ENCODE measurements around the gene TAS2R31. TPM values are rescaled to one million over a fixed set of nuclear protein-coding genes. Genes with fewer than 3 reads are reported as not detected.
"Not testable (repeated sequence)": the region's sequence is repeated elsewhere in the genome, so short reads cannot be mapped to it uniquely, and the experiment has no call there.

Gene TAS2R31, protein sequence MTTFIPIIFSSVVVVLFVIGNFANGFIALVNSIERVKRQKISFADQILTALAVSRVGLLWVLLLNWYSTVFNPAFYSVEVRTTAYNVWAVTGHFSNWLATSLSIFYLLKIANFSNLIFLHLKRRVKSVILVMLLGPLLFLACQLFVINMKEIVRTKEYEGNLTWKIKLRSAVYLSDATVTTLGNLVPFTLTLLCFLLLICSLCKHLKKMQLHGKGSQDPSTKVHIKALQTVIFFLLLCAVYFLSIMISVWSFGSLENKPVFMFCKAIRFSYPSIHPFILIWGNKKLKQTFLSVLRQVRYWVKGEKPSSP
- total RNA-seq = 1 to 10 TPM in 1 of 2 experiments, under 1 TPM in 1; 0.44 to 1.6 TPM

GRCh38 chr12:11031307-11031706 lies at the start of gene TAS2R31:
Gene TAS2R31 (minus strand): TSS chr12:11031407. CDS start chr12:11031335, 72 bp downstream.
- H3K27ac Mint-ChIP-seq = no peak within 1 kb of the TSS
- intact Hi-C loops (cut with DNase I, micrococcal nuclease) = no loop called here
- H3K4me3 Mint-ChIP-seq = no peak within 1 kb of the TSS
- H3K27me3 Mint-ChIP-seq = no peaks in the 10 kb centered on the region
- H3K9me3 Mint-ChIP-seq (ENCODE audit: low read depth) = peaks cover 3% of the 10 kb centered on the region
- no peak for ATAC-seq
- DNase-seq = no peak
- POLR2A ChIA-PET = interaction anchor here (1.1 kb wide), 1 partner anchor 136 kb away, joined by 3 read pairs; no protein-coding TSS in a partner anchor
- CTCF ChIA-PET = no interaction called here
- H3K36me3 Mint-ChIP-seq (ENCODE audit: low read depth) = peaks cover 36% of the 10 kb centered on the region
- peaks cover 5% of the 10 kb centered on the region for H3K4me1 Mint-ChIP-seq

DNA sequence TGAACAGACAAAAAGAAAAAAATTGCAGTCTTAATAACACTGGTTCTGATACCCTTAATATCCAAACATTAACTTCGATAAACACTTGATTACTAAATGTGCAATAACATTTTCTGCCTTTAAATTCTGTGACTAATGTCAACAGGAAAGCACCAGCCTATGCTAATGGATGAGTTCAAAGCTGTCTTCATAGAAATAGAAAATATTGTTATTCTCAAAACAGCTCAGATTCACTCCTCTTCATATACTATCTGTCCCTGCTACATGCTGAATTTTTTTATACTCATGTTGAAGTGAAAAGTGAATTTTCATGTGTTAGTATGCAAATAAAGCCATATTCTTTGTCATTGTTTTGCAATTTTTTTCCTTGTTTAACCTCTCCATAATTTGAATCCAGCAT lies 47.0 kb upstream of the TAS2R31 start:
- ATAC-seq (no peak), DNase-seq (no peak)
- Mint-ChIP-seq H3K4me1 (peaks cover 43% of the 10 kb centered on the region), H3K27me3 (no peaks in the 10 kb centered on the region), H3K4me3 (no peak overlapping the region), H3K36me3 (ENCODE audit: low read depth) (peaks cover 30% of the 10 kb centered on the region), H3K9me3 (ENCODE audit: low read depth) (peaks cover 8% of the 10 kb centered on the region), H3K27ac (no peak overlapping the region)
- intact Hi-C loops (cut with DNase I, micrococcal nuclease) = no loop called here
- ChIA-PET CTCF (no interaction called here), POLR2A (interaction anchor here (1.0 kb wide), 1 partner anchor 93 kb away, joined by 3 read pairs; the partner anchor contains the start of gene SMIM10L1)

DNA sequence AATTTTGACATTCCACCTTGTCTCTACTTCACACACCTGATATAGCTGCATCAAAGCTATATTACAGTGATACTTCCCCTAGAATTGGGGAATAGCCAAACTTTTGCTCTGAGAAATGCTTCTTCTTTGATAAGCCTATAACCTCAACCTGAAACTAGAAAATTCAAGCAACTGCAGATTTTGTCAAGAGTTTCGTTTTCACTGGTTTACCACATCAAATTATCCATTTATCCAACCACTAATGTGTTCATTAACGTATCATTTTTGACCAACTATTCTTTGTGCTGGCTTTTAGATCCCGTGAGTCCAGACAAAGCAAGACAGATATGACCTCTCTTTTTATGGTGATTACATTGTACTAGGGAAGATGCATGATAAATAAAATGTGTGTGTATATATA lies 44.4 kb upstream of the TAS2R31 start:
- ChIA-PET POLR2A (no interaction called here), CTCF (no interaction called here)
- Mint-ChIP-seq H3K4me1 (peaks cover 46% of the 10 kb centered on the region), H3K27ac (no peak overlapping the region), H3K27me3 (no peaks in the 10 kb centered on the region), H3K9me3 (ENCODE audit: low read depth) (peaks cover 3% of the 10 kb centered on the region), H3K4me3 (no peak overlapping the region), H3K36me3 (ENCODE audit: low read depth) (peaks cover 24% of the 10 kb centered on the region)
- DNase-seq = no peak
- intact Hi-C loops (cut with DNase I, micrococcal nuclease) = no loop called here
- ATAC-seq = no peak

DNA sequence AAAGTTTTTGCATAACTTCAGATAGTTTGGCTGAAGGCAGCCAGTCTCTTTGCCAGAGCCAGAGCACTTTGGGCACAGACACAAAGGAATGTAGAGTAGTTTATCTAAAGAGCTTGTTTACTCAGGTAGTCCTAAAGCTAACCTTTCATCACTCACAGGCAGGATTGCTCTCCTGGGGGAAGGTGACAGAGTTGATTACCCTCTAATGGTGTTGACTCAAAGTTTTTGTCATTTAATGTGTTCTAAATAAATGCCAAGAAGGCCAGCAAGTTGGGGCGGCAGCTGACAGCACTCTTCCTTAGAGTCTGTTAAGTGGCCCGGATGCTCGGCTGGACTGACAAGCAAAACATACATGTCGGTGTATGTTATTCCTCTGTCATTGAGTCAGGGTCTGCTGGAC lies 40.2 kb upstream of the TAS2R31 start:
- intact Hi-C loops (cut with DNase I, micrococcal nuclease) = no loop called here
- Mint-ChIP-seq H3K4me1 (peaks cover 25% of the 10 kb centered on the region), H3K27me3 (no peaks in the 10 kb centered on the region), H3K4me3 (no peak overlapping the region), H3K27ac (no peak overlapping the region), H3K36me3 (ENCODE audit: low read depth) (peaks cover 22% of the 10 kb centered on the region), H3K9me3 (ENCODE audit: low read depth) (no peaks in the 10 kb centered on the region)
- ATAC-seq = no peak
- no peak for DNase-seq
- ChIA-PET POLR2A (no interaction called here), CTCF (no interaction called here)

DNA sequence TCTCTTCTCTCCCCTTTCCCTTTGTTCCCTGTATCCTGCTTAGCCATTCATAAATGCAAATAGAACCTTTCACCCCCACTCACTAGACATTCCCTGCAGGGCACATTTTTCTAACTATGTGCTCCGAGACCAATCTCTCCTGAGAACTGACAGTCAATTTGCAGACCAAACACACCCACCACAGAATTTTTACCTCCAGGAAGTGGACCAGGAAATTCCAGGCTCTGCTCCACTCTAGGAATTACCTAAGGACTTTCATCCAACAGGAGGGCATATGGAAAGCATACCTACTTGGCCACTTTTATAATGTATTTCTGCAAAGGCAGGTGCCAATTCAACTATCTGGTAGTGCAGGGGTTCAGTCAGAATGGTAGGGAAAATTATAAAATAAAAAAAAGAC lies 39.8 kb upstream of the TAS2R31 start:
- intact Hi-C loops (cut with DNase I, micrococcal nuclease) = no loop called here
- H3K27ac Mint-ChIP-seq = no peak overlapping the region
- ATAC-seq (no peak), DNase-seq (no peak)
- H3K27me3 Mint-ChIP-seq = no peaks in the 10 kb centered on the region
- peaks cover 23% of the 10 kb centered on the region for H3K4me1 Mint-ChIP-seq
- no peak overlapping the region for H3K4me3 Mint-ChIP-seq
- peaks cover 20% of the 10 kb centered on the region for H3K36me3 Mint-ChIP-seq (ENCODE audit: low read depth)
- ChIA-PET CTCF (no interaction called here), POLR2A (no interaction called here)
- no peaks in the 10 kb centered on the region for H3K9me3 Mint-ChIP-seq (ENCODE audit: low read depth)

DNA sequence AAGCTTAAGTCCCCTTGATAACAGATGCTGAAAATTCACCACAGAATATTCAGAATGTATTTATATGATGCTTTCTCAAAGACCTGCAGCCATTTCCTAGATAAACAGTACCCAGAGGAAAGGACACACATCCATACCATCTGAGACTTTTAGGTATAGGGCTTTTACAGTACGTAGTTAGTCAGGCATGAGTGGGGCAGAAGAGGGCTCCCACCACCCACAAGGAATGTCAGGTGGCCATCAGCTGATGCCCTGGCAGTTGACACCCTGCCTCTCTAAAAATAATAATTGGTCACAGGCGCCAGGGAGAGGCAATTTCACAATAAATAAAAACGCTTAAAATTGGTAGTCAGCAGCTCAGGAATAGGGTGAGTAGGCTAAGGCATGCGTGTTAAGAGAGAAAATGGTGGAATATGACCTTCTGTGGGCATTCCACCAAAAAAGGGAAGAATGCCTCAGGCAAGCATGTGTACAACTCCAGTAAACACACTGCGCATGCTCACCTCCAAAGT lies 38.7 kb upstream of the TAS2R31 start:
- Mint-ChIP-seq H3K27me3 (no peaks in the 10 kb centered on the region), H3K4me3 (no peak overlapping the region), H3K4me1 (peaks cover 16% of the 10 kb centered on the region), H3K9me3 (ENCODE audit: low read depth) (no peaks in the 10 kb centered on the region), H3K27ac (no peak overlapping the region), H3K36me3 (ENCODE audit: low read depth) (peaks cover 25% of the 10 kb centered on the region)
- ChIA-PET CTCF (interaction anchor here (1.0 kb wide), 1 partner anchor 10 kb away, joined by 4 read pairs; no protein-coding TSS in a partner anchor), POLR2A (no interaction called here)
- DNase-seq (no peak), ATAC-seq (no peak)
- intact Hi-C loops (cut with DNase I, micrococcal nuclease) = no loop called here

DNA sequence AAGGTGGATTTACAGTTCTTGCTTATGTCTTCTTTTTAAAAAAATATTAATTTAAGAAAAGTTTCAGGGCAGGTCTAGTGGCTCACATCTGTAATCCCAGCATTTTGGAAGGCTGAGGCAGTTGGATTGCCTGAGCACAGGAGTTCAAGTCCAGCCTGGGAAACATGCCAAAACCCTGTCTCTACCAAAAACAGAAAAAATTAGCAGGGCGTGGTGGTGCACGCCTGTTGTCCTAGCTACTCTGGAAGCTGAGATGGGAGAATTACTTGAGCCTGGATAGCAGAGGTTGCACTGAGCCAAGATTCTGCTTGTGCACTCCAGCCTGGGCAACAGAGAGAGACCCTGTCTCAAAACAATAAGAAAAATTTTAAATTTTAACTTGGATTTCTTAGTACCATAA lies 36.3 kb upstream of the TAS2R31 start:
- POLR2A ChIA-PET = no interaction called here
- ATAC-seq = no peak

GRCh38 chr12:11062194-11062593 lies 31.0 kb upstream of the TAS2R31 start, which contains the start of gene TAS2R46:
Gene TAS2R46 (minus strand): TSS chr12:11062294. CDS start chr12:11062294, 0 bp downstream.
- intact Hi-C loops (cut with DNase I, micrococcal nuclease); H3K9me3 Mint-ChIP-seq (ENCODE audit: low read depth); CTCF ChIA-PET; POLR2A ChIA-PET; DNase-seq; H3K4me3 Mint-ChIP-seq; H3K36me3 Mint-ChIP-seq (ENCODE audit: low read depth); H3K27me3 Mint-ChIP-seq; ATAC-seq; H3K27ac Mint-ChIP-seq: not testable (repeated sequence)
- H3K4me1 Mint-ChIP-seq = peaks cover 16% of the 10 kb centered on the region

More for the DNA sequence above, 36.3 kb upstream of the TAS2R31 start:
- Mint-ChIP-seq H3K9me3 (ENCODE audit: low read depth) (no peaks in the 10 kb centered on the region), H3K36me3 (ENCODE audit: low read depth) (peaks cover 20% of the 10 kb centered on the region), H3K4me3 (no peak overlapping the region), H3K27ac (no peak overlapping the region), H3K4me1 (peaks cover 14% of the 10 kb centered on the region), H3K27me3 (no peaks in the 10 kb centered on the region)
- DNase-seq = no peak
- intact Hi-C loops (cut with DNase I, micrococcal nuclease) = no loop called here
- CTCF ChIA-PET = no interaction called here

DNA sequence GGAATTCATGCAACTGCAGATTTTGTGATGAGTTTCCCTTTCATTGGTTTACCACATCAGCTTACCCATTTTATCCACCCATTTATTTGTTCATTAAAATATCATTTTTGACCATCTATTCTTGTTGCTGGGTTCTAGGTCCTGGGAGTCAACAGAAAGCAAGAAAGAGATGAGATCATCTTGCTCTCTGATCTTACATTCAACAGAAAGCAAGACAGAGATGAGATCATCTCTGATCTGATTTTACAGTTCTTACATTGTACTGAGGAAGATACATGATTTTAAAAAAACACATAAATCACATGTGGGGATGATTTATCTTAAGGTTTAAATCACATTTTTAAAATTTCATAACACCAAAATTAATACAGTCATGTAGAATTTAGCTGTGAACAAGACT lies 28.6 kb upstream of the TAS2R31 start:
- Mint-ChIP-seq H3K27me3 (no peaks in the 10 kb centered on the region), H3K4me1 (peaks cover 16% of the 10 kb centered on the region), H3K9me3 (ENCODE audit: low read depth) (no peaks in the 10 kb centered on the region), H3K36me3 (ENCODE audit: low read depth) (peaks cover 15% of the 10 kb centered on the region), H3K4me3 (no peak overlapping the region), H3K27ac (no peak overlapping the region)
- DNase-seq (no peak), ATAC-seq (peak; percentile 70)
- CTCF ChIA-PET = interaction anchor here (1.0 kb wide), 1 partner anchor 10 kb away, joined by 4 read pairs; no protein-coding TSS in a partner anchor
- intact Hi-C loops (cut with DNase I, micrococcal nuclease) = no loop called here
- POLR2A ChIA-PET = no interaction called here

DNA sequence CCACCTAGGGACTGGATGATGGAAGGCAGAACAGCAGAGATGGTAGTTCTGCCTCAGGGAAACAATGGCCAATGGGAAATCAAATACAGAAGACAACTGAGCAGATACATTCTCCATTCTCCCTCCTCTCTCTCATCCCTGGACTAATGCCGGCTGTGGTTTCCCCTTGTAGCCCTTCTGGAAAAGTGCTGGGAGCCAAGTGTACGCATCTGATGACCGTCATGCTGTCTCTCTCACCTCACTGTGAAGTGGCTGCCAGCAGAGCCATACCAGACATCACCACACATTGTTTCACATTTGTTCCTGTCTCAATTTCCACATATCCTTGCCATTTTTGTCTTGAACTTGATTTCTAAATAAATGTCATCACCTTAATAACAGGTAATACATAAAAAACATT lies 27.8 kb upstream of the TAS2R31 start:
- intact Hi-C loops (cut with DNase I, micrococcal nuclease) = no loop called here

DNA sequence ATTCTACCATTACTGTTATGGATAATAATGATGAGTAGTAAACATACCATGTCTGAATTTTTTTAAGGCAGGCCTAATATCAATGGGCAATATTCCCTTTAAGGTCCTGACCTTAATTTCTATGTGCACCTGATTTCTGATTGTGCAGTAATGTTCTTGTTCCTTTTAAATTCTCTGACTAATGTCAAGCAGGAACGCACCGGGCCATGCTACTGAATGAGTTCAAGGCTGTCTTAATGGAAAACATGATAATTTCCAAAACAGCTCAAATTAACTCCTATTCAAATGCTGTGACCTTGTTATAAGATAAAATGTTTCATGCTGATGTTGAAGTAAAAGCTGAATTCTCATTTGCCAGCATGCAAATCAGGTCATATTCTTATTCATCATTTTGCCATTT lies 24.1 kb upstream of the TAS2R31 start:
- H3K27ac Mint-ChIP-seq = no peak overlapping the region
- peaks cover 14% of the 10 kb centered on the region for H3K9me3 Mint-ChIP-seq (ENCODE audit: low read depth)
- intact Hi-C loops (cut with DNase I, micrococcal nuclease) = no loop called here
- DNase-seq (no peak), ATAC-seq (no peak)
- ChIA-PET POLR2A (no interaction called here), CTCF (no interaction called here)
- peaks cover 29% of the 10 kb centered on the region for H3K36me3 Mint-ChIP-seq (ENCODE audit: low read depth)
- H3K4me3 Mint-ChIP-seq = no peak overlapping the region
- no peaks in the 10 kb centered on the region for H3K27me3 Mint-ChIP-seq
- peaks cover 4% of the 10 kb centered on the region for H3K4me1 Mint-ChIP-seq

More for the DNA sequence above, 27.8 kb upstream of the TAS2R31 start:
- POLR2A ChIA-PET = no interaction called here
- H3K4me3 Mint-ChIP-seq = no peak overlapping the region
- H3K4me1 Mint-ChIP-seq = peaks cover 14% of the 10 kb centered on the region
- H3K27ac Mint-ChIP-seq = no peak overlapping the region
- H3K9me3 Mint-ChIP-seq (ENCODE audit: low read depth) = no peaks in the 10 kb centered on the region
- DNase-seq = no peak
- no peak for ATAC-seq
- H3K27me3 Mint-ChIP-seq = no peaks in the 10 kb centered on the region
- H3K36me3 Mint-ChIP-seq (ENCODE audit: low read depth) = peaks cover 12% of the 10 kb centered on the region
- CTCF ChIA-PET = no interaction called here

DNA sequence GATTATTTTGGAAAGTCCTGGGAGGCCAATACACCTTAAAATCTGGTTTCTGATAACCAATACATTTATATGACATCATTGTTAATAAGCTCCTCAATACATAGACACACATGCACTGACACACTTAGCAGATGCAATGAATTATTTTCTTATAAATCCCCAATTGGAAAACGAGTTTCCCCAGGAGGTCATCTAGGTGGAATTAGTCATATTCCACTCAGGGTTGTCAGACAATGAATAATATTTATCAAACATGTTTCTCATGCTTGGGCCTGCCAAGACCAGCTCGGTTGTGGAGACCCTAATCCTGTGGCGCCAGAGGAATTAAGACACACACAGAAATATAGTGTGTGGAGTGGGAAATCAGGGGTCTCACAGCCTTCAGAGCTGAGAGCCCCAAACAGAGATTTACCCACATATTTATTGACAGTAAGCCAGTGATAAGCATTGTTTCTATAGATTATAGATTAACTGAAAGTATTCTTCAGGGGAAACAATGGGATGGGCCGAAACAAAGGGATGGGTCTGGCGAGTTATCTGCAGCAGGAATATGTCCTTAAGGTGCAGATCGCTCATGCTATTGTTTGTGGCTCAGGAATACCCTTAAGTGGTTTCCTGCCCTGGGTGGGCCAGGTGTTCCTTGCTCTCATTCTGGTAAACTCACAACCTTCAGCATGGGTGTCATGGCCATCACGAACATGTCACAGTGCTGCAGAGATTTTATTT lies 18.8 kb upstream of the TAS2R31 start:
- peaks cover 45% of the 10 kb centered on the region for H3K36me3 Mint-ChIP-seq (ENCODE audit: low read depth)
- ATAC-seq = not testable (repeated sequence)

More for the DNA sequence above, 18.8 kb upstream of the TAS2R31 start:
- H3K4me1 Mint-ChIP-seq; H3K27ac Mint-ChIP-seq; DNase-seq; CTCF ChIA-PET; intact Hi-C loops (cut with DNase I, micrococcal nuclease); POLR2A ChIA-PET; H3K4me3 Mint-ChIP-seq; H3K27me3 Mint-ChIP-seq: not testable (repeated sequence)
- peaks cover 14% of the 10 kb centered on the region for H3K9me3 Mint-ChIP-seq (ENCODE audit: low read depth)
